Lung (tissue), 12 donors: ENCODE data around the gene TBC1D7. TPM values are rescaled to one million over a fixed set of nuclear protein-coding genes. Genes with fewer than 3 reads are reported as not detected.
A peak's percentile ranks its signal among the peaks of the same experiment; 100 is the strongest.

Experiments used
- ATAC-seq: fragments of 200-7000 bp; cut with Tn5 transposase; one replicate; pipeline ENCODE4 v1.9.1; 2020; ENCODE audit warnings: moderate number of reproducible peaks; ENCODE audit not compliant: insufficient read depth, low FRiP score
- DNase-seq, 3 donors: peaks; one replicate each; pipeline ENCODE4 v3.0.0-alpha.2; 2013 to 2017
- H3K27ac ChIP-seq, 2 donors: one replicate each; pipeline ENCODE4 v1.5.1; 2013; ENCODE audit warnings: mild to moderate bottlenecking in 2 of 2, moderate library complexity in 2 of 2, control low read depth in 1 of 2, inconsistent platforms in 1 of 2, low read depth in 1 of 2, low read length in 1 of 2
- H3K27me3 ChIP-seq, 3 donors: one replicate each; pipeline ENCODE4 v1.5.1; 2013; ENCODE audit warnings: low read length in 2 of 3; ENCODE audit not compliant: control insufficient read depth in 3 of 3, insufficient read depth in 3 of 3
- H3K36me3 ChIP-seq, 4 donors: one replicate each; pipeline ENCODE4 v1.5.1; 2013; ENCODE audit warnings: low read length in 4 of 4, mild to moderate bottlenecking in 1 of 4, moderate library complexity in 1 of 4; ENCODE audit not compliant: control insufficient read depth in 4 of 4, insufficient read depth in 4 of 4
- H3K4me1 ChIP-seq, 5 donors: one replicate each; pipeline ENCODE4 v1.5.1; 2013; ENCODE audit warnings: low read length in 5 of 5, mild to moderate bottlenecking in 2 of 5, moderate library complexity in 1 of 5; ENCODE audit not compliant: control insufficient read depth in 5 of 5, insufficient read depth in 5 of 5
- H3K4me3 ChIP-seq: one replicate; pipeline ENCODE4 v1.5.1; 2013; ENCODE audit warnings: mild to moderate bottlenecking, control low read depth, moderate library complexity
- H3K9ac ChIP-seq, 2 donors: one replicate each; pipeline ENCODE4 v1.5.1; 2013; ENCODE audit warnings: low read length in 2 of 2, control low read depth in 1 of 2; ENCODE audit not compliant: insufficient read depth in 1 of 2
- H3K9me3 ChIP-seq, 4 donors: one replicate each; pipeline ENCODE4 v1.5.1; 2013; ENCODE audit warnings: low read length in 3 of 4, mild to moderate bottlenecking in 1 of 4, moderate library complexity in 1 of 4; ENCODE audit not compliant: control insufficient read depth in 4 of 4, insufficient read depth in 3 of 4
- WGBS, 2 donors: extraction: QIAGEN DNeasy Blood & Tissue Kit; methylation state at CpG; one replicate each; pipeline ENCODE4 v1.1.7; 2013; 5-methylcytosine and 5-hydroxymethylcytosine counted together
- polyA plus RNA-seq, 2 donors: library from polyadenylated mRNA; stranded (reverse); fragments of 200-250 nt; gene quantifications; one replicate each; pipeline ENCODE4 v1.2.1, GENCODE V29; 2013
- total RNA-seq, 2 donors: library from RNA; depleted of rRNA in 1 of 2; stranded (reverse); fragments of >200 nt in 1 of 2; gene quantifications; one replicate each; pipeline ENCODE4 v1.2.1, GENCODE V29; 2014 to 2021
- TF ChIP-seq, protein P1 (sequence below): IDR thresholded peaks from 2 replicates; pipeline ENCODE4 v1.5.1; 2012; ENCODE audit warnings: mild to moderate bottlenecking; ENCODE audit errors: control extremely low read depth, extremely low read depth
- donor health status: control.
- donor health status: control.
- donor health status: Bipolar disorder and iron deficiency.
- donor health status: healthy.
- donor health status: DM: yes; HTN: yes; CAD: no.

The TBC1D7 gene
- total and polyA plus RNA-seq, 4 donors = 17.1 to 30.1 (median 19.9) TPM

DNA sequence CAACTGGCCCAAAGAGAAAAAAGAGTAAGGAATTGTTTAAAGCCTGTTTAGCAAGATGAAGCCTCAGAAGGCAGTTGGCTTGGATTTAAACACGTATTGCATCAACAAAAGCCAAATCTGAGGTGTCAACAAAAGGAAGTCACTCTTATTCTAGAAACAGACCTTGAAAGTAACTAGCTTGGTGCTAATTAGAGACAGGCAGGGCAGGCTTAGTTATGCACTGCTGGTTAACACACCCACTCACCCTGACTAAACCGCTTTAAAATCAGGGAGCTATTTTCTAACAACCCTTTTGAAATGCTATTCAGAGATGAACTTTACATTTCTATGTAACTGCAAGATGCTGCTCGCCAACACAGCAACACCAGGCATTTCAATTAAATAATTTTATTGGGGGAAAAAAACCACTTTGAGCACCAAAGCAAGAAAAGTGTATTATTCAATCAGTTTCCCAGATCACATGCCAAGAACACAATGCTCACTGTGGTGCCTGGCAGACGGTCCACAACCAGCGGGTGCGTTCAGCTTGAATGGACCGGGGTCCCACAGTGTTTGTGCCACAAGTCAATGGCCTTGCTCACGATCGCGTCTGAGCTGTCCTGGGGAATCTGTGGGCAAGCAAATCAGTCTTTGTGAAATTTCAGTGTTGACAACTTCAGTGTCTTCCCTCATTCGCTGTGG, 23.6 kb downstream of the TBC1D7 start:
- Histone ChIP-seq H3K4me3 (no peak overlapping the region), H3K9me3 (no peaks in the 10 kb centered on the region), H3K36me3 (peaks cover 6 to 40% (median 13%) of the 10 kb centered on the region in 4 donors), H3K27me3 (no peaks in the 10 kb centered on the region), H3K27ac (no peak overlapping the region), H3K9ac (no peak overlapping the region), H3K4me1 (peaks cover 0 to 28% (median 17%) of the 10 kb centered on the region in 5 donors)
- TF ChIP-seq, protein P1, sequence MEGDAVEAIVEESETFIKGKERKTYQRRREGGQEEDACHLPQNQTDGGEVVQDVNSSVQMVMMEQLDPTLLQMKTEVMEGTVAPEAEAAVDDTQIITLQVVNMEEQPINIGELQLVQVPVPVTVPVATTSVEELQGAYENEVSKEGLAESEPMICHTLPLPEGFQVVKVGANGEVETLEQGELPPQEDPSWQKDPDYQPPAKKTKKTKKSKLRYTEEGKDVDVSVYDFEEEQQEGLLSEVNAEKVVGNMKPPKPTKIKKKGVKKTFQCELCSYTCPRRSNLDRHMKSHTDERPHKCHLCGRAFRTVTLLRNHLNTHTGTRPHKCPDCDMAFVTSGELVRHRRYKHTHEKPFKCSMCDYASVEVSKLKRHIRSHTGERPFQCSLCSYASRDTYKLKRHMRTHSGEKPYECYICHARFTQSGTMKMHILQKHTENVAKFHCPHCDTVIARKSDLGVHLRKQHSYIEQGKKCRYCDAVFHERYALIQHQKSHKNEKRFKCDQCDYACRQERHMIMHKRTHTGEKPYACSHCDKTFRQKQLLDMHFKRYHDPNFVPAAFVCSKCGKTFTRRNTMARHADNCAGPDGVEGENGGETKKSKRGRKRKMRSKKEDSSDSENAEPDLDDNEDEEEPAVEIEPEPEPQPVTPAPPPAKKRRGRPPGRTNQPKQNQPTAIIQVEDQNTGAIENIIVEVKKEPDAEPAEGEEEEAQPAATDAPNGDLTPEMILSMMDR = no peak
- WGBS, 2 donors = 90 to 92% methylated on average over 11 of the region's 11 CpGs
- no peak for DNase-seq
- ATAC-seq = no peak

DNA sequence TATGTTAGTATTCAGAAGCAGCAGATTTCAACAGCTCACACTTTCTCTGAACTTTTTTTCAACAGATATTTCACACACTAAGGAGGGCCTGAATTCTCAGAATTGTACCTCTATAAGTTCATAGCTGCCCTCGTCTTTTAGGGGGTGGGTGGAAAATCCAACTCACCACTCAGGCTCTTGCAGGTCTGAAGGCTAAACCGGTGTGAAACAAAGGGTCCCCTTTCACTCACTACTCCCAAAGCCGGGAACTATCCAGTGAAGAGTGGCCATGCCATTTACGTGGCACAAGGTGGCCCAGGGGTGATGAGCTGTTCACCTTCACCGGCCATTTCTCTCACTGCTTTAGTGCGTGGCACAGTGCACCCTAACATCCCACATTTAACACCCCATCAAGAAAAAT, 24.2 kb downstream of the TBC1D7 start:
- Histone ChIP-seq H3K9me3 (no peaks in the 10 kb centered on the region), H3K4me3 (no peak overlapping the region), H3K4me1 (peaks cover 0 to 28% (median 16%) of the 10 kb centered on the region in 5 donors), H3K36me3 (peaks cover 6 to 40% (median 17%) of the 10 kb centered on the region in 4 donors), H3K27me3 (no peaks in the 10 kb centered on the region), H3K9ac (peak overlapping the region in 1 of 2 donors; percentile 35), H3K27ac (peak overlapping the region in 1 of 2 donors; percentile 63)
- TF ChIP-seq, protein P1 = no peak
- ATAC-seq = no peak
- DNase-seq = no peak
- WGBS, 2 donors = 73 to 78% methylated on average over 6 of the region's 6 CpGs

- 22 to 32% methylated on average over 7 of the region's 7 CpGs for WGBS, 2 donors
- peaks cover 0 to 25% (median 16%) of the 10 kb centered on the region in 5 donors for H3K4me1 ChIP-seq
- H3K9ac ChIP-seq = peak overlapping the region in 1 of 2 donors; percentile 35
Observed at GRCh38 chr6:13303668-13304017, 24.7 kb downstream of the TBC1D7 start.

More at GRCh38 chr6:13303668-13304017, 24.7 kb downstream of the TBC1D7 start:
- H3K36me3 ChIP-seq = peaks cover 6 to 40% (median 17%) of the 10 kb centered on the region in 4 donors
- H3K4me3 ChIP-seq = no peak overlapping the region
- H3K27ac ChIP-seq = peak overlapping the region; percentile 65 to 81
- no peaks in the 10 kb centered on the region for H3K9me3 ChIP-seq
- ATAC-seq (no peak), DNase-seq (peak; percentile 87 to 95 (median 91))
- no peaks in the 10 kb centered on the region for H3K27me3 ChIP-seq
- TF ChIP-seq, protein P1 = no peak
